Measurements from ENCODE around the gene TMEM61. TPM values are rescaled to one million over a fixed set of nuclear protein-coding genes. Genes with fewer than 3 reads are reported as not detected.

TMEM61 gene
- total and polyA plus RNA-seq, 2 of the 8 experiments (the other 6 are each of a cell fraction or from before 2014, with no cell fraction given), result 0.54 to 1.4 TPM

DNA sequence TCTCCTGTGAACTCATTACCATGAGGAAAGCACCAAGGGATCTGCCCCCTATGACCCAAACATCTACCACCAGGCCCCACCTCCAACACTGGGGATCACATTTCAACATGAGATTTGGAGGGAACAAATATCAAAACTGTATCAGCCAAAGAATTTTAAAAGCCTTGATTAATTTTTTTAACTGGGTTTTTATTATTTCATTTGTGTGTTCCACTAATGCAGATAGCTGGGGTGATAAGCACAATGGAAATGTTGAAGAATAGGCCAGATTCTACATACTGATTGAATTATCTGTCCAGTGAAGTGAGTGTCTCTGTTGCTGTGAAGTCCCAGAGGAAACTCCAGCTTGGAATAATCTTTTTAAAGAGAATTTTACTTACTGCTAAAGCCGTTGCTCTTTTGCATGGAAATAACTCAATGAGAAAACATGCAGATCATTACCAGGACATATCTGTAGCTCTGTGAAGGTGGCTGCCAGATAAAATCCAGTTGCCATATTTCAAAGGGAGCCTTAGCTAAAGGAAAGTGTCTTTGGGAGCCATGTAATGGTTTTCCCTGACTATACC, 49.1 kb upstream of the TMEM61 start (continued):
- TF ChIP-seq, protein P1, sequence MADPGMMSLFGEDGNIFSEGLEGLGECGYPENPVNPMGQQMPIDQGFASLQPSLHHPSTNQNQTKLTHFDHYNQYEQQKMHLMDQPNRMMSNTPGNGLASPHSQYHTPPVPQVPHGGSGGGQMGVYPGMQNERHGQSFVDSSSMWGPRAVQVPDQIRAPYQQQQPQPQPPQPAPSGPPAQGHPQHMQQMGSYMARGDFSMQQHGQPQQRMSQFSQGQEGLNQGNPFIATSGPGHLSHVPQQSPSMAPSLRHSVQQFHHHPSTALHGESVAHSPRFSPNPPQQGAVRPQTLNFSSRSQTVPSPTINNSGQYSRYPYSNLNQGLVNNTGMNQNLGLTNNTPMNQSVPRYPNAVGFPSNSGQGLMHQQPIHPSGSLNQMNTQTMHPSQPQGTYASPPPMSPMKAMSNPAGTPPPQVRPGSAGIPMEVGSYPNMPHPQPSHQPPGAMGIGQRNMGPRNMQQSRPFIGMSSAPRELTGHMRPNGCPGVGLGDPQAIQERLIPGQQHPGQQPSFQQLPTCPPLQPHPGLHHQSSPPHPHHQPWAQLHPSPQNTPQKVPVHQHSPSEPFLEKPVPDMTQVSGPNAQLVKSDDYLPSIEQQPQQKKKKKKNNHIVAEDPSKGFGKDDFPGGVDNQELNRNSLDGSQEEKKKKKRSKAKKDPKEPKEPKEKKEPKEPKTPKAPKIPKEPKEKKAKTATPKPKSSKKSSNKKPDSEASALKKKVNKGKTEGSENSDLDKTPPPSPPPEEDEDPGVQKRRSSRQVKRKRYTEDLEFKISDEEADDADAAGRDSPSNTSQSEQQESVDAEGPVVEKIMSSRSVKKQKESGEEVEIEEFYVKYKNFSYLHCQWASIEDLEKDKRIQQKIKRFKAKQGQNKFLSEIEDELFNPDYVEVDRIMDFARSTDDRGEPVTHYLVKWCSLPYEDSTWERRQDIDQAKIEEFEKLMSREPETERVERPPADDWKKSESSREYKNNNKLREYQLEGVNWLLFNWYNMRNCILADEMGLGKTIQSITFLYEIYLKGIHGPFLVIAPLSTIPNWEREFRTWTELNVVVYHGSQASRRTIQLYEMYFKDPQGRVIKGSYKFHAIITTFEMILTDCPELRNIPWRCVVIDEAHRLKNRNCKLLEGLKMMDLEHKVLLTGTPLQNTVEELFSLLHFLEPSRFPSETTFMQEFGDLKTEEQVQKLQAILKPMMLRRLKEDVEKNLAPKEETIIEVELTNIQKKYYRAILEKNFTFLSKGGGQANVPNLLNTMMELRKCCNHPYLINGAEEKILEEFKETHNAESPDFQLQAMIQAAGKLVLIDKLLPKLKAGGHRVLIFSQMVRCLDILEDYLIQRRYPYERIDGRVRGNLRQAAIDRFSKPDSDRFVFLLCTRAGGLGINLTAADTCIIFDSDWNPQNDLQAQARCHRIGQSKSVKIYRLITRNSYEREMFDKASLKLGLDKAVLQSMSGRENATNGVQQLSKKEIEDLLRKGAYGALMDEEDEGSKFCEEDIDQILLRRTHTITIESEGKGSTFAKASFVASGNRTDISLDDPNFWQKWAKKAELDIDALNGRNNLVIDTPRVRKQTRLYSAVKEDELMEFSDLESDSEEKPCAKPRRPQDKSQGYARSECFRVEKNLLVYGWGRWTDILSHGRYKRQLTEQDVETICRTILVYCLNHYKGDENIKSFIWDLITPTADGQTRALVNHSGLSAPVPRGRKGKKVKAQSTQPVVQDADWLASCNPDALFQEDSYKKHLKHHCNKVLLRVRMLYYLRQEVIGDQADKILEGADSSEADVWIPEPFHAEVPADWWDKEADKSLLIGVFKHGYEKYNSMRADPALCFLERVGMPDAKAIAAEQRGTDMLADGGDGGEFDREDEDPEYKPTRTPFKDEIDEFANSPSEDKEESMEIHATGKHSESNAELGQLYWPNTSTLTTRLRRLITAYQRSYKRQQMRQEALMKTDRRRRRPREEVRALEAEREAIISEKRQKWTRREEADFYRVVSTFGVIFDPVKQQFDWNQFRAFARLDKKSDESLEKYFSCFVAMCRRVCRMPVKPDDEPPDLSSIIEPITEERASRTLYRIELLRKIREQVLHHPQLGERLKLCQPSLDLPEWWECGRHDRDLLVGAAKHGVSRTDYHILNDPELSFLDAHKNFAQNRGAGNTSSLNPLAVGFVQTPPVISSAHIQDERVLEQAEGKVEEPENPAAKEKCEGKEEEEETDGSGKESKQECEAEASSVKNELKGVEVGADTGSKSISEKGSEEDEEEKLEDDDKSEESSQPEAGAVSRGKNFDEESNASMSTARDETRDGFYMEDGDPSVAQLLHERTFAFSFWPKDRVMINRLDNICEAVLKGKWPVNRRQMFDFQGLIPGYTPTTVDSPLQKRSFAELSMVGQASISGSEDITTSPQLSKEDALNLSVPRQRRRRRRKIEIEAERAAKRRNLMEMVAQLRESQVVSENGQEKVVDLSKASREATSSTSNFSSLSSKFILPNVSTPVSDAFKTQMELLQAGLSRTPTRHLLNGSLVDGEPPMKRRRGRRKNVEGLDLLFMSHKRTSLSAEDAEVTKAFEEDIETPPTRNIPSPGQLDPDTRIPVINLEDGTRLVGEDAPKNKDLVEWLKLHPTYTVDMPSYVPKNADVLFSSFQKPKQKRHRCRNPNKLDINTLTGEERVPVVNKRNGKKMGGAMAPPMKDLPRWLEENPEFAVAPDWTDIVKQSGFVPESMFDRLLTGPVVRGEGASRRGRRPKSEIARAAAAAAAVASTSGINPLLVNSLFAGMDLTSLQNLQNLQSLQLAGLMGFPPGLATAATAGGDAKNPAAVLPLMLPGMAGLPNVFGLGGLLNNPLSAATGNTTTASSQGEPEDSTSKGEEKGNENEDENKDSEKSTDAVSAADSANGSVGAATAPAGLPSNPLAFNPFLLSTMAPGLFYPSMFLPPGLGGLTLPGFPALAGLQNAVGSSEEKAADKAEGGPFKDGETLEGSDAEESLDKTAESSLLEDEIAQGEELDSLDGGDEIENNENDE (IDR thresholded peaks at IDR 0.05; ENCODE audit: insufficient replicate concordance, low read length), result no peak

Measured in H1 (cell line).